Activated CD8-positive, alpha-beta memory T cell treated with anti-CD3 and anti-CD28 coated beads, Interleukin-2, amount 10 ng/mL, durations not matched to agents 7 days and 5 days (primary cell): ENCODE results near the gene SMIM14. TPM values are rescaled to one million over a fixed set of nuclear protein-coding genes. Genes with fewer than 3 reads are reported as not detected.
"Not testable (repeated sequence)": the region's sequence is repeated elsewhere in the genome, so short reads cannot be mapped to it uniquely, and the experiment has no call there.

Experiments
- ATAC-seq: fragments of 150-1000 bp; cut with Tn5 transposase; one replicate; pipeline ENCODE4 v1.10.0; 2021; ENCODE audit warnings: moderate library complexity
- CTCF ChIA-PET: fragments of 350-600 bp; sonication (Branson Sonifier 250); formaldehyde crosslinking; loops from one replicate; lab custom pipeline; 2021; ENCODE audit warnings: antibody characterized with exemption; lab: Charles Lee
- DNase-seq: peaks from one replicate; pipeline ENCODE4 v3.0.0-alpha.2; 2020
- H3K27ac Mint-ChIP-seq: one replicate; pipeline ENCODE4 v1.8.0; 2021; ENCODE audit warnings: mild to moderate bottlenecking, mixed read lengths
- H3K27me3 Mint-ChIP-seq: one replicate; pipeline ENCODE4 v1.8.0; 2021; ENCODE audit warnings: mixed read lengths
- H3K36me3 Mint-ChIP-seq: one replicate; pipeline ENCODE4 v1.8.0; 2021; ENCODE audit warnings: mild to moderate bottlenecking, mixed read lengths
- H3K4me1 Mint-ChIP-seq: one replicate; pipeline ENCODE4 v1.8.0; 2021; ENCODE audit warnings: mixed read lengths
- H3K4me3 Mint-ChIP-seq: one replicate; pipeline ENCODE4 v1.8.0; 2021; ENCODE audit warnings: mild to moderate bottlenecking, moderate library complexity, mixed read lengths
- H3K9me3 Mint-ChIP-seq: one replicate; pipeline ENCODE4 v1.8.0; 2022; ENCODE audit warnings: low read depth, mixed read lengths
- total RNA-seq, 2 experiments: library from RNA; stranded (reverse); gene quantifications; one replicate each; pipeline ENCODE4 v1.2.3, GENCODE V29; 2021

Gene SMIM14
- total RNA-seq, 2 experiments from 2014 or later, result 1.8 to 3.3 TPM

DNA sequence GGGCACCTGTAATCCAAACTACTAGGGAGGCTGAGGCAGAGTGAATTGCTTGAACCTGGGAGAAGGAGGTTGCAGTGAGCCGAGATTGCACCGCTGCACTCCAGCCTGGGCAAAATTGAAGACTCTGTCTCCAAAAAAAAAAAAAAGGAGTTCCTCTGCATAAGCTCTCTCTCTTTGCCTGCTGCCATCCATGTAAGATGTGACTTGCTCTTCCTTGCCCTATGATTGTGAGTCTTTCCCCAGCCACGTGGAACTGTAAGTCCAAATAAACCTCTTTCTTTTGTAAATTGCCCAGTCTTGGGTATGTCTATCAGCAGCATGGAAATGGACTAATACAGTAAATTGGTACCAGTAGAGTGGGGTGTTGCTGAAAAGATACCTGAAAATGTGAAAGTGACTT lies 106.4 kb downstream of the SMIM14 start:
- ATAC-seq, H3K4me3 Mint-ChIP-seq: not testable (repeated sequence)
- CTCF ChIA-PET, result interaction anchor here (0.6 kb wide), 1 partner anchor 149 kb away, joined by 4 read pairs; no protein-coding TSS in a partner anchor

DNA sequence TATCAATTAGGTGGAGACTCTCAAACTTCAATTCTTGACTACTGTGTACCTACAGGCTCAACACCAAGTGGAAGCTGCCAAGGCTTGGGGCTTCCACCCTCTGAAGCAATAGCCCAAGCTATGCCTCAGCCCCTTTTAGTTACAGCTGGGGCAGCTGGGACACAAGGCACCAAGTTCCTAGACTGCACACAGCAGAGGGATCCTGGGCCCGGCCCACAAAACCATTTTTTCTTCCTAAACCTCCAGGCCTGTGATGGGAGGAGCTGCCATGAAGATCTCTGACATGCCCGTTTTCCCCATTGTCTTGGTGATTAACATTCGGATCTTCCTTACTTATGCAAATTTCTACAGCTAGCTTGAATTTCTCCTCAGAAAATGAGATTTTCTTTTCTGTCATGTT lies 108.0 kb downstream of the SMIM14 start:
- peaks cover 11% of the 10 kb centered on the region for H3K9me3 Mint-ChIP-seq
- H3K27me3 Mint-ChIP-seq, result no peaks in the 10 kb centered on the region
- CTCF ChIA-PET, result no interaction called here
- DNase-seq, result no peak
- ATAC-seq, result no peak
- H3K4me1 Mint-ChIP-seq, result peaks cover 15% of the 10 kb centered on the region
- peaks cover 29% of the 10 kb centered on the region for H3K36me3 Mint-ChIP-seq
- H3K27ac Mint-ChIP-seq, result no peak overlapping the region
- no peak overlapping the region for H3K4me3 Mint-ChIP-seq

More for the DNA sequence above, 106.4 kb downstream of the SMIM14 start:
- DNase-seq, H3K27ac Mint-ChIP-seq, H3K27me3 Mint-ChIP-seq, H3K4me1 Mint-ChIP-seq: not testable (repeated sequence)
- Mint-ChIP-seq H3K9me3 (peaks cover 11% of the 10 kb centered on the region), H3K36me3 (peaks cover 31% of the 10 kb centered on the region)

DNA sequence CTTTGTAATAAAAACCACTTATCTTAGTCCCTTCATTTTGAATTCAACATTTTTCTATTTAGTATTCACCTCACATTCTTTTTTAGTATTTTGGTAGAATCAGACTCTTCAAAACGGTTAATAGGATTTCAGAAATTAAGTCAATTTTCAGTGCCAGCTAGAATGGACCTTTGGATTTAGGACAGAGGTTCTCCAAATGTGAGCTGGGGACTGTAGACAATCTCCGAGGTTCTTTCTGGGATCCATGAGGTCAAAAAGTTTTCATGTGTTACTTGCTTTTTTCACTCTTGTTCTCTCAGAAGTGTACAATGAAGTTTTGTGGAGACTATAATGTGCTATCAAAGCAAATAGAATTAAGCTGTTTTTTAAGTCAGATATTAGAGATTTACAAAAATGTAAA lies 109.1 kb downstream of the SMIM14 start:
- Mint-ChIP-seq H3K9me3 (peaks cover 11% of the 10 kb centered on the region), H3K4me3 (no peak overlapping the region), H3K27ac (no peak overlapping the region), H3K4me1 (peaks cover 16% of the 10 kb centered on the region), H3K27me3 (no peaks in the 10 kb centered on the region), H3K36me3 (peaks cover 29% of the 10 kb centered on the region)
- DNase-seq (no peak), ATAC-seq (no peak)
- CTCF ChIA-PET, result no interaction called here

DNA sequence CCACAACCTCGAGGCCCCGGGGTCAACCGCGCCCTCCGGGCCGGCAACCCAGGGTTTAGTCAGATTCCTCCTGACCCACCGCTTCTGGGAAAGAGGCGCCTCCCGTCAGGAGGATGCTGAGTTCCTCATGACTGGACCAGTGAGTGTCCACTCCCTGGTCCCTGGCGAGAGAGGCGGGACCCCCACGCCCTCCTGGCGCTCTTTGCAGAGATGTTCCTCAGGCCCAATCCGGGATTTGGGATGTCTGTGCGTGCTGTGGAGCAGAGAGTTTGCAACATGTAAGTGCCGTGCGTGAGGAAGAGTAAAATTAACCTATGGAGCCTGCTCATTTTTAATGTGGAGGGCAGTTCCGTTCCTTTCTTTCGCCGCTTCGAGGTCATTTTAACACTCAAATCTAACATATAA lies 110.6 kb downstream of the SMIM14 start:
- H3K4me1 Mint-ChIP-seq, result peaks cover 16% of the 10 kb centered on the region
- peaks cover 11% of the 10 kb centered on the region for H3K9me3 Mint-ChIP-seq
- H3K27ac Mint-ChIP-seq, result no peak overlapping the region
- DNase-seq (no peak), ATAC-seq (no peak)
- no peaks in the 10 kb centered on the region for H3K27me3 Mint-ChIP-seq
- peak overlapping the region; percentile 96 for H3K4me3 Mint-ChIP-seq
- peaks cover 25% of the 10 kb centered on the region for H3K36me3 Mint-ChIP-seq
- CTCF ChIA-PET, result no interaction called here

DNA sequence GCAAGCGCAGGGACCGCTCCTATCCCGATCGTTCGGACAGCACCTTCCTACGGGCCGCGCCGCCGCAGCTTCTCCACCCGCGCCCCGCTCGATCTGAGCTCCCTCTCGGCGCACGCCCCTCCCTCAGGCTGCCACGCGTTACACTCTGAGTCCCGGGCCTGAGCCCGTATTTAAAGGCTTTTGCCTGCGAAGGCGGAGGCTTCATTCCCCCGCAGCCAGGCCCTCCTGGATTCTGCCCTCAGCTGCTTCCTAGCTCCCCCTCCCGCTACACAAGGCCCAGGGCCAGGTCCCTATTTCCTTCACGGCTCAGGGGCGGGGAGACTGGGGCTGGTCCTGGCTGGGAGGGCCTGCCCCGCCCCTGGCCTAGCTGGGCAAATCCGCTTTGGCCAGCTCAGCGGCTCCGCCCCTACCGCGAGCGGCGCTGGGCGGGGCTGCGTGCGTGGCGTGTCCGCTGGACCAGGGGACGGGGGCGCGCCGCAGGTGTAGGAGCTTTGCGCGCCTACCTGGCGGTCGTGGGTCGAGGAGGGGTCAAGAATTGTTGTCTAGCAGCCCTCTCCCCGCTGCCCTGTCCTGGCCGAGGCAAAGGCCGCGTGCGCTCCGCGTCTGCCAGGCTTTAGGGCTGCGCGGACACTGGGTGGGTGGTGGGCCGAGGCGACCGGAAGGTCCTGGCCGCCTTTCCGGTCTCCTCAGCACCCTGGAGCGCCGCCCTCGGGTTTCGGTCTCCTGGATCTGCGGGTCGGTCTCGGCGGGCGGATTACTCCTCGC lies 111.2 kb downstream of the SMIM14 start, which contains the start of gene UGDH:
TSS of gene UGDH (minus strand) at position 144 of the 765 bp plus-strand sequence. CDS start 5,927 bp downstream, outside the sequence.
- DNase-seq (peak; percentile 94), ATAC-seq (peak; percentile 99)
- H3K36me3 Mint-ChIP-seq, result peaks cover 22% of the 10 kb centered on the region
- peaks cover 9% of the 10 kb centered on the region for H3K9me3 Mint-ChIP-seq
- peaks cover 16% of the 10 kb centered on the region for H3K4me1 Mint-ChIP-seq
- H3K4me3 Mint-ChIP-seq, result peak within 1 kb of the TSS; percentile 96
- H3K27me3 Mint-ChIP-seq, result no peaks in the 10 kb centered on the region
- CTCF ChIA-PET, result interaction anchor here (0.6 to 1.9 kb wide), 6 partner anchors 9 to 172 kb away, joined by 3 to 12 read pairs (median 4); partner anchors contain the start of genes LIAS and SMIM14
- H3K27ac Mint-ChIP-seq, result peak within 1 kb of the TSS; percentile 89

DNA sequence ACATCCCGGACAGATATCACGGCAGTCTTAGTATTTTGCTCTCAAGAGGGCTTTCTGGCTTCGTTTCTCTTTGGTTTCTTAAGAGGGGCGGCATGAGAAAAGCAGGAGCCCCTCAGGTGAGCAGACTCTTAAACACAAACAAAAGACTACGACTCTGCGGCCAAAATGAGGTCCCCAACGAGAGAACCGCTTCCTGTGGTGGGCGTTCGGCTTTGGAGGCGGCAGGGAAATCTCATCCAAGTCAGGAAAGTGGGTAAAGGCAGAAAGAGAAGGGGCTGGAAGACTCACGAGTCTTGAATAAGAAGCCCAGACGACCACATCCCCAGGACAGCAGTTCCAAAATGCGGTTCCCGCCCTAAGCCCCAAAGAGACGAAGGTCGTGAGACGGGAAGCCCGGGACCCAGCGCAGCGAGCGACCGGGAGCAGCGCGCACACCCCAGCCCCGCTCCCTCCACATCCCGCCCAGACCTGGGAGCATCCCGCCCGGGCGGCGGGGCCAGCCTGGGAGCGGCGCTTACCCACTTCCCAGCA lies 111.8 kb downstream of the SMIM14 start:
- DNase-seq (peak; percentile 67), ATAC-seq (no peak)
- Mint-ChIP-seq H3K4me3 (peak overlapping the region; percentile 96), H3K4me1 (peaks cover 16% of the 10 kb centered on the region), H3K27me3 (no peaks in the 10 kb centered on the region), H3K36me3 (peaks cover 16% of the 10 kb centered on the region), H3K9me3 (peaks cover 6% of the 10 kb centered on the region), H3K27ac (peak overlapping the region; percentile 89)
- CTCF ChIA-PET, result interaction anchor here (0.6 to 1.9 kb wide), 6 partner anchors 10 to 171 kb away, joined by 3 to 12 read pairs (median 4); partner anchors contain the start of genes LIAS and SMIM14

DNA sequence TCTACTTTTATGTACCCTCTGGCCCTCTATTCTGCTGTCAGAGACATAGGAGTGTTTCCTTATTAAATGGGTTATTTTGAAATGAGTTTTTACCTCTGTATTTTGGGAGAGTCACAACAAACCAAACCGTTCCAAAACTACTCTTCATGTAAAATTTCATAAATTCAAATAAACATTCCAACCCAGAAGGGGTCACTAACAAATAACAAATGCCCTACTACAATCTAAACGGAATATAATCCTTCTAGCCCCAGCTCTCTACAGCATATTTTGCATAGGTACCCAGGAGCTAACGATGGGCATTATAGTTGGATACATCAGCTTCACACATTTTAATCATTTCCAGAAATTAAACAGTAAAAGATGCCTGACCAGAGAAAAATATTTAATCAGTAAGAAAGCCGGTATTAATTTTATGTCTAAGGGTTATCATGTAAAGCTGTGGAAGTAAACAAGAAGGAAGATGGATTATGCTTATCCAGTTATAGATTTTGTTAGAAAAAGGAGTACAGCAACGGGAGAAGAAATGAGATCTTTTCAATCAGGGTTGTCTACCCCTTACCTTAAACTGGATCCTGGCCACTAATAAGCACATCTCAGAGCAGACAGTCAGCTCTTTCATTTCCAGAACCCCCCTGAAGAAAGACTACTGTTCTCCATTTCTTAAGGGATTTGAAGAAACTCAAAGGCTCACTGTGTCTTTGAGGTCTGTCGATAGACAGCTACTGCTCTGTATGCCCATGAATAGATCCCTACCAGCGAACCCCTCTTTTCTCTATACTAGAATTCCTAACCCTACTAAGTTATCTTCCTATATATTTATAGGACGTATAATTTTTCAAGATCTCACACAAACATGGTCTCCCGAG lies 112.6 kb downstream of the SMIM14 start:
- CTCF ChIA-PET, result interaction anchor here (1.9 kb wide), 2 partner anchors 57 to 67 kb away, joined by 4 to 12 read pairs; partner anchors contain the start of gene LIAS
- H3K36me3 Mint-ChIP-seq, result peaks cover 9% of the 10 kb centered on the region
- ATAC-seq (no peak), DNase-seq (no peak)
- H3K27me3 Mint-ChIP-seq, result no peaks in the 10 kb centered on the region
- peak overlapping the region; percentile 80 for H3K27ac Mint-ChIP-seq
- peaks cover 16% of the 10 kb centered on the region for H3K4me1 Mint-ChIP-seq
- H3K4me3 Mint-ChIP-seq, result peak overlapping the region; percentile 96
- H3K9me3 Mint-ChIP-seq, result peaks cover under 1% of the 10 kb centered on the region

DNA sequence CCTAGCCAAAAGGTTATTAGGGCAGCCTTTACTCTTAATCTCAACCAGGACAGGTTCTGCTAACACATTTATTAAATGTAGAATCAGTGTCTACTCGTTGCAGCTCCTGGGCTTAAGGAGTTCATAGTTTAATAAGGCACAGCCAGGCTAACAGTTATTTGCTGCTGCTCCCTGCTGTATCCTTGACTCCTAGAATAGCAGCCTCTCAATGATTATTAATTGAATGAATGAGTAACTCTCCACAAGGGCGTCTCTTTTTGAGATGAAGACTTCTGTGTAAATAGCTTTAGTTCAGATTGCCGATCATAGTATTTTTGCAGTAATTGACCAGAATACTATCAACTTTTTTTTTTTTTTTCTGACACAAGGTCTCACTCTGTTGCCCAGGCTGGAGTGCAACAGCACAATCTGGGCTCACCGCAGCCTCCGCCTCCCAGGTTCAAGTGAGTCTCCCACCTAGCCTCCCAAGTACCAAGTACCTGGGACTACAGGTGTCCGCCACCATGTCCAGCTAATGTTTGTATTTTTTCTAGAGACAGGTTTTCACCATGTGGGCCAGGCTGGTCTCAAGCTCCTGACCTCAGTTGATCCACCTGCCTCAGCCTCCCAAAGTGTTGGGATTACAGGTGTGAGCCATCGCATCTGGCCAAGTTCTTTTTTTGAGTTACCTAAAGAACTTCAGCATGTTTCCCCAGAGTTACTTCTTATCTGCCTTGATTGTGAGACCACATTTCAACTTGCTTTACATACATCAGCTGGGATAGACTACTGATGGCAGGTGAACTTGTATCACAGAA lies 114.3 kb downstream of the SMIM14 start:
- Mint-ChIP-seq H3K27me3 (no peaks in the 10 kb centered on the region), H3K27ac (no peak overlapping the region), H3K36me3 (no peaks in the 10 kb centered on the region), H3K4me1 (peaks cover 16% of the 10 kb centered on the region), H3K4me3 (no peak overlapping the region), H3K9me3 (no peaks in the 10 kb centered on the region)
- ATAC-seq (no peak), DNase-seq (no peak)
- CTCF ChIA-PET, result interaction anchor here (0.6 to 0.9 kb wide), 2 partner anchors 34 to 55 kb away, joined by 3 read pairs; no protein-coding TSS in a partner anchor

DNA sequence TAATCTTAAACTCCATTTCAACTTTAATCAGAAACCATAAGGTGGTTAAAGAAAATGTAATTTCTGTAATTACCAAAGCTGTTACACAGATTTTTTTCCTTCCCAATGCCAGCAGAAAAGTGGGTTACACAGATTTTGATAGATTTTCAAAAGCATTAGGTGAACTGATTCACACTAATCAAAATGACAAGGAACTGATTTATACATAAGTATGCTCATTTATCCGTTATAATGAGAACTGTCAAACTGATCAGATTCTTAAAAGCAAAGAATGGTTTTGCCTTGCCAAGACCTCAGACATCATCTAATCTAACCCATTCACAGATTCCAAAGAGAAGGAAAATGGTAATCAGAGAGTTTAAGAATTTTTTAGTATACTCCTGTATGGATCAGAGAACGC lies 116.6 kb downstream of the SMIM14 start:
- Mint-ChIP-seq H3K36me3 (no peaks in the 10 kb centered on the region), H3K27me3 (no peaks in the 10 kb centered on the region), H3K4me3 (no peak overlapping the region), H3K4me1 (peaks cover 9% of the 10 kb centered on the region), H3K9me3 (no peaks in the 10 kb centered on the region), H3K27ac (no peak overlapping the region)
- no peak for DNase-seq
- no peak for ATAC-seq
- CTCF ChIA-PET, result interaction anchor here (0.7 kb wide), 1 partner anchor 63 kb away, joined by 3 read pairs; the partner anchor contains the start of genes LIAS and RPL9

DNA sequence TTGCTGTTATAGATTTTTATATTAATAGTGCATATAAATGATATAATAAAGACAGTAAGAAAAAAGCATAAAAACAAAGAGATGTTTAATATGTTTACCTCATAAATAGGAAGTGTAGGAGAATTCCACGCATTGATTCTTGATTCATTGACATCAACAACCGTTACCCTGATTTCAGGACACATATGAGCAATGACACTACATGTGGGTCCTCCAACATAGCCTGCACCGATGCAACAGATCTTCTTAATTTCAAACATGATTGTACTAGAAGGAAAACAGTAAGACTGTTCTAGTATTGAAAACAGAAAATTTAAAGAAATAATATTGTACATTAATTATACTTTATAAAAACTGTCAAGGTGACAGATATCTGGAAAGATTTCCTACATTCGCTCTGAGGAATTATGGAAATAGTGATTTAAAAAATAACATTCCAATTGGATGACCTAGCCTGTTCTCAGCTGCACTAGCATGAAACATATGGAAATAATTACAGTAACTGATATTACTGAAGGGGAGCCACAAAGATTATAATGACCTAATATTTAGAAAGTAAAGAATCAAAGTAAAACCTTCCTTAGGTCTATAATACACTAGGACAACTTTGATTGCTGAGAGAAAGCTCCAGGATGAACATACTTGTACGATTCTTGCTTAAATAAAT lies 117.3 kb downstream of the SMIM14 start:
- DNase-seq (no peak), ATAC-seq (no peak)
- H3K27me3 Mint-ChIP-seq, result no peaks in the 10 kb centered on the region

DNA sequence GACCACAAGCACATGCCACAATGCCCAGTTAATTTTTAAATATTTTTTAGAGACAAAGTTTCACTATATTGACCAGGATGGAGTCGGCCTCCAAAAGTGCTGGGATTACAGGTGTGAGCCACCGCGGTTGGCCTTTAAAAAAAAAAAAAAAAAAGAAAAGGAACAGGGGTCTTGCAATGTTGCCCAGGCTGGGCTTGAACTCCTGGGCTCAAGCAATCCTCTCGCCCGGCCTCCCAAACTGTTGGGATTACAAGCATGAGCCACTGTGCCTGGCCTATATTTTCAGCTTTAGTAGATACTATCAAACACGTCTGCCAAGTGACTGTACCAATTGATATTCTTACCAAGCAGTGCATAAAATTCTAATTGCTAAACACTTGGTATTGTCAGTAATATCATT lies 120.2 kb downstream of the SMIM14 start:
- Mint-ChIP-seq H3K9me3 (no peaks in the 10 kb centered on the region), H3K36me3 (peaks cover 5% of the 10 kb centered on the region), H3K4me3 (no peak overlapping the region), H3K4me1 (no peaks in the 10 kb centered on the region), H3K27ac (no peak overlapping the region), H3K27me3 (no peaks in the 10 kb centered on the region)
- CTCF ChIA-PET, result no interaction called here
- ATAC-seq (no peak), DNase-seq (no peak)

More for the DNA sequence above, 117.3 kb downstream of the SMIM14 start:
- Mint-ChIP-seq H3K36me3 (peaks cover 2% of the 10 kb centered on the region), H3K4me3 (no peak overlapping the region), H3K27ac (no peak overlapping the region), H3K9me3 (no peaks in the 10 kb centered on the region), H3K4me1 (peaks cover 6% of the 10 kb centered on the region)
- CTCF ChIA-PET, result no interaction called here

DNA sequence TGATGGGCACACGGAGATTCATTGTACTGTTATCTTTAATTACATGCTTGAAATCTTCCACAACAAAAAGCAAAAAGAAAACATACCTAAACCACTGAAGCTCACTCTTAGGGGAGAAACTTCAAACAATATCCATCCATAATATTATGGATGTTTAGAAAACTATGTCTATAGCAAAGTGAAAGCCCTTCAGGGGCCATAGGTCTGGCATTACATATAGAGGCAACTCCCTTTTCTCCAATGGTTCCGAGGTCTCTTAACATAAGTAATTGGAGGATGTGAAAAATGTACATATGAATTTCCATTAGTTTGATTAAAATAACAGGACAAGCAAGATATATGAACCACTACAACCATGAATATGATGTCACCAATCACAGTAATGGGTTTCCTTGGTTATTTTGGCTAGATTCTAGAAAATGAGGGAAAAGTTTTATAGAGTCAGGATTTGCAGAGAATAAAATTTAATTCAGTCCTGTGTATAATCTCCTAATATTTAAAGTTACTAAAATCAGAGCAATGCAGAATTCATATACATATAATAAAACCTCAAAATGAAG lies 122.2 kb downstream of the SMIM14 start:
- DNase-seq, result no peak
- Mint-ChIP-seq H3K4me3 (no peak overlapping the region), H3K9me3 (no peaks in the 10 kb centered on the region), H3K36me3 (peaks cover 14% of the 10 kb centered on the region), H3K4me1 (no peaks in the 10 kb centered on the region), H3K27me3 (no peaks in the 10 kb centered on the region), H3K27ac (no peak overlapping the region)
- ATAC-seq, result no peak
- CTCF ChIA-PET, result no interaction called here
